NCI-H1105 (cell line): ENCODE data around the gene AFAP1L2.
"Not testable (repeated sequence)": the region's sequence is repeated elsewhere in the genome, so short reads cannot be mapped to it uniquely, and the experiment has no call there.

Experiments
- DNase-seq: peaks from one replicate; lab custom pipeline; 2025; lab: John Stamatoyannopoulos, UW

The AFAP1L2 gene

GRCh38 chr10:114362826-114363355 is 41.4 kb downstream of the AFAP1L2 start:
- DNase-seq = no peak

GRCh38 chr10:114359953-114360345 is 44.4 kb downstream of the AFAP1L2 start:
- no peak for DNase-seq

- no peak for DNase-seq
Observed at GRCh38 chr10:114359041-114359952, 45.0 kb downstream of the AFAP1L2 start.

- DNase-seq = no peak
Observed at GRCh38 chr10:114357515-114357996, 46.7 kb downstream of the AFAP1L2 start.

GRCh38 chr10:114356751-114357514 is 47.4 kb downstream of the AFAP1L2 start:
- DNase-seq = no peak

- no peak for DNase-seq
Observed at GRCh38 chr10:114356126-114356525, 48.2 kb downstream of the AFAP1L2 start.

- DNase-seq = no peak
Observed at GRCh38 chr10:114353383-114353782, 50.9 kb downstream of the AFAP1L2 start.

GRCh38 chr10:114352653-114353298 is 51.5 kb downstream of the AFAP1L2 start:
- no peak for DNase-seq

- no peak for DNase-seq
Observed at GRCh38 chr10:114350751-114351150, 53.6 kb downstream of the AFAP1L2 start.

GRCh38 chr10:114349522-114350215 is 54.6 kb downstream of the AFAP1L2 start:
- no peak for DNase-seq

- DNase-seq = not testable (repeated sequence)
Observed at GRCh38 chr10:114349071-114349470, 55.2 kb downstream of the AFAP1L2 start.

- no peak for DNase-seq
Observed at GRCh38 chr10:114347791-114348190, 56.5 kb downstream of the AFAP1L2 start.

- no peak for DNase-seq
Observed at GRCh38 chr10:114347241-114347640, 57.1 kb downstream of the AFAP1L2 start.

- no peak for DNase-seq
Observed at GRCh38 chr10:114346176-114347031, 57.9 kb downstream of the AFAP1L2 start.

- no peak for DNase-seq
Observed at GRCh38 chr10:114345701-114346100, 58.6 kb downstream of the AFAP1L2 start.

- DNase-seq = no peak
Observed at GRCh38 chr10:114343623-114344505, 60.4 kb downstream of the AFAP1L2 start.

- DNase-seq = no peak
Observed at GRCh38 chr10:114342976-114343375, 61.3 kb downstream of the AFAP1L2 start.

GRCh38 chr10:114340816-114341215 is 63.5 kb downstream of the AFAP1L2 start:
- no peak for DNase-seq
